ENCODE measurements around the gene TSPAN8.

Gene TSPAN8

DNA sequence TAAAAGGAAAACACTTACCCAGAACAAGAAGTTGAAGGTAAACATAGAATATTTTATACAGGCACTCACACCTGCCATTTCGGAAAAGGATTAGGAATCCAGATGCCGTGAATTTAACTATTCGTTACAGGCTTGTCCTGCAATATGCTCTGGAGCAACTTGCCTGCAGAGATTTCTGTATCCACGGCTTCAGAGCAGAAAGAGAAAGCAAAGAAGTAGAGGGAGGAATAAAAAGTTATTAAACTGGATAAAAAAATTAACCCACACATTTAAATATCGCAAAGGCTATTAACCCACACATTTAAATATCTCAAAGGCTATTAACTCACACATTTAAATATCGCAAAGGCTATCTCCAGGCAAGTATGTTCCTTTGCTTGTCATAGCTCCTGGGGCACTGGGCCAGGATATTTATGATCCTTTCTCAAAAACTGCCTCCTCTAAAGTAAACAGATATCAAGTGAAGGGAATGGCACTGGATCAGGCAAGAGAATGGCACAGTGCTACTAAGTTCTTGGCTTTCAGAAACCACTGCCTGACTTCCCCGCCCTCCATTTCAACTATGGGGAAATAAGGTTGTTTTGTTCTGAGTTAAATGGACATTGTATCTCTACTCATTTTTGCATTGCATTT, at the start of gene TSPAN8:
TSPAN8 (minus strand) TSS at position 399 of the 633 bp plus-strand sequence; CDS start at position 78, 321 bp downstream.
- Histone ChIP-seq H3K4me1 (ENCODE audit: insufficient read depth, low read length) (no peaks in the 10 kb centered on the region), H3K36me3 (ENCODE audit: insufficient read depth, low read length) (no peaks in the 10 kb centered on the region), H2AFZ (ENCODE audit: low read depth, low read length) (no peak within 1 kb of the TSS), H3K4me3 (ENCODE audit: low read length) (no peak within 1 kb of the TSS), H3K27me3 (ENCODE audit: insufficient read depth, low read length) (no peaks in the 10 kb centered on the region), H3K9me3 (ENCODE audit: low read length) (no peaks in the 10 kb centered on the region)

DNA sequence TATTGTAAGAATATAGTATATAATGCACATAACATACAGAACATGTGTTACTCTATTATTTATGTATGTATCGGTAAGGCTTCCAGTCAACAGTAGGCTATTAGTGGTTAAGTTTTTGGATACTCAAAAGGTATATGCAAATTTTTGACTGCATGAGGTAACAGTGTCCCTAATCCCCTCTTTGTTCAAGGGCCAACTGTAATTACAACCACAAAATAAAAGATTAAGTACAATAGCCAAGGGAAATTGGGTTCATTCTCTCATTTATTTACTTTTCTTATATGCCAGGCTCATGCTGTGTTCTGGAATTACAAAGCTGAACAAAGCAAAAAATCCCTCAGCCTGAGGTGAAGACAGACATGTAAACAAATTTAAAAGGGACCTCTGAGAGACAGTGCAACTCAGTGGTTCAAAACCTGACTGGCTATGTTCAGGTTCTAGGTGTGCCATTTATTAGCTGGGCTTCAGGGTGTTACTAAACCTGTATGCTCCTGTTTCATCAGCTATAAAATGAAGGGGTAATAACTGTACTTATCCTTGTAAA, 43.4 kb upstream of the TSPAN8 start:
- H3K36me3 ChIP-seq (ENCODE audit: insufficient read depth, low read length): no peaks in the 10 kb centered on the region
- H3K4me1 ChIP-seq (ENCODE audit: insufficient read depth, low read length): no peaks in the 10 kb centered on the region
- H3K9me3 ChIP-seq (ENCODE audit: low read length): no peaks in the 10 kb centered on the region
- H3K4me3 ChIP-seq (ENCODE audit: low read length): no peak overlapping the region
- no peak overlapping the region for H2AFZ ChIP-seq (ENCODE audit: low read depth, low read length)
- H3K27me3 ChIP-seq (ENCODE audit: insufficient read depth, low read length): no peaks in the 10 kb centered on the region

DNA sequence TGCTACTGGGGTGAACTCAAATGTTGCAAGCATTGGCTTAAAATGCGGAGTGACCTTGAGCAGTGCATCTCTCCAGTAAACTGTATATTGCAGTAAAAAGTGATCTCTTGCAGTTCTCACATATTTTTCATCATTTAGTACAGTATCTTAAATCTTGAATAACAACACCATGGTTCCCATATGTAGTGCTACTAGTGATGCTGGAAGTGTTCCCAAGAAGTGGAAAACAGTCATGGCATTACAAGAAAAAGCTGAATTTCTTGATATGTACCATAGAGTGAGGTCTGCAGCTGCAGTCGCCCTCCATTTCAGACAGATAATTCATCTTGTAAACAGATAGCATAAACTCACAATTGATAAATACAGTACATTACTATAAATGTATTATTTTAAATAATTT, 42.9 kb upstream of the TSPAN8 start:
- Histone ChIP-seq H3K36me3 (ENCODE audit: insufficient read depth, low read length) (no peaks in the 10 kb centered on the region), H3K4me3 (ENCODE audit: low read length) (no peak overlapping the region), H3K4me1 (ENCODE audit: insufficient read depth, low read length) (no peaks in the 10 kb centered on the region), H2AFZ (ENCODE audit: low read depth, low read length) (no peak overlapping the region), H3K27me3 (ENCODE audit: insufficient read depth, low read length) (no peaks in the 10 kb centered on the region), H3K9me3 (ENCODE audit: low read length) (no peaks in the 10 kb centered on the region)

DNA sequence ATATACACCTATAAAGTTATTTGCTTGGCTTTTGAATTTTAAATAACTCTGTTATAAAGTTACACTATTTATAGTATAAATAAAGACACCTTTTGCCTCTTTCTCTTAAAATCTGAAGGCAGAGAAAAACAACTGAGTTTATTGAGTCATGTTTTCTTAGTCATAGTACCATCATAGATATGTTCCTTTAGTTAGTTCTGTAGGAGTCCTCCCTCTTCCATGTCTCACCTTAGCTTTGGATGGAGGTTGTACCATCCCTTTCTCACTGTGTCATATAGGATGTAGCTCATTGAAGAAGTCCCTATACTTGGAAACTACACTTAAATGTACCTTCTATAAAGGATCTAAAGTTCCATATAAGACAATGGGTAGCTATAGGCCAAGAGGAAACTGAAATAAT, 39.7 kb upstream of the TSPAN8 start:
- Histone ChIP-seq H3K36me3 (ENCODE audit: insufficient read depth, low read length) (no peaks in the 10 kb centered on the region), H2AFZ (ENCODE audit: low read depth, low read length) (no peak overlapping the region), H3K27me3 (ENCODE audit: insufficient read depth, low read length) (no peaks in the 10 kb centered on the region), H3K4me3 (ENCODE audit: low read length) (no peak overlapping the region), H3K4me1 (ENCODE audit: insufficient read depth, low read length) (no peaks in the 10 kb centered on the region), H3K9me3 (ENCODE audit: low read length) (no peaks in the 10 kb centered on the region)

DNA sequence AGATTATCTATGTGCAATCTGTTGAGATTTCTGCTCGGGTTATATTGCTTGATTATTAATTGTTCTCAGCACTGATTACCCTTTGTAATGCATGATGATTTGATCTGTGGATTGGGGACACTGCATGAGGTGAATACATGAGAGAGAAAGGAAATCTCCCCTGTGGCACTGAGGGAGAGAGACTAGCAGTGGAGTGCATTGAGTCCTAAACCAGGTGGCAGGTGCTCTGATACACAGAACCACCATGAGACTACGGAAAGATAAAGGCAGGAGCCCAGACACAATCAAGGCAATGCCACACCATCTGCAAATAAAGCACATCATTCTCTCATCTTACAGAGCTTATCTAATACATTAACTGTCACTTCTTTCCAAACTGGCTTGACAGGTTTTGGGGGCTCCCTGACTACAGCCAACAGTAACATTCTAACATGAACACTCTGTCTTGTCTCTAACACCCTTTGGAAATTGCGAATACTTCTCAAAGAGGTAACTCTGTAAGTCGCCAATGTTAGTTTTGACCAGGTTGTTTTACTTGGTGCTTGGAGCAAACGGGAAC, 37.6 kb upstream of the TSPAN8 start:
- Histone ChIP-seq H3K36me3 (ENCODE audit: insufficient read depth, low read length) (no peaks in the 10 kb centered on the region), H3K9me3 (ENCODE audit: low read length) (no peaks in the 10 kb centered on the region), H3K27me3 (ENCODE audit: insufficient read depth, low read length) (no peaks in the 10 kb centered on the region), H2AFZ (ENCODE audit: low read depth, low read length) (no peak overlapping the region), H3K4me1 (ENCODE audit: insufficient read depth, low read length) (no peaks in the 10 kb centered on the region), H3K4me3 (ENCODE audit: low read length) (no peak overlapping the region)

DNA sequence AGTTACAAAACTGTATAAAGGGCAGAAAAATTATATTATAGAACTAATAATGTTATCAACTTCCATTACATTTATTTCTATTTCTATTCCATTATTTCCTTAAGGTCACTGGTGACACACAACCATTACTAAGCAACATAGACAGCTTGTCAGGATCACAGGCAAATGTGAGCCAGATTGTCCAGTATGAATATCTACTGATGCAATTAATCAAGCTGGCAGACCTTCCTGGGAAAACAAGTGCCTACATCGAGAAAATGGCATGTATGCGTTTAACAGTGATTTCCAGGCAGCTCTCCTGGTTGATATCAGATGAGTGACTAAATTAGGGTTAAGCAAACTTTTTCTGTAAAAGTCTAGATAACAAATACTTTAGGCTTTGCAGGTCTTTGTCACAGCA, 36.9 kb upstream of the TSPAN8 start:
- Histone ChIP-seq H3K9me3 (ENCODE audit: low read length) (no peaks in the 10 kb centered on the region), H3K27me3 (ENCODE audit: insufficient read depth, low read length) (no peaks in the 10 kb centered on the region), H2AFZ (ENCODE audit: low read depth, low read length) (no peak overlapping the region), H3K4me1 (ENCODE audit: insufficient read depth, low read length) (no peaks in the 10 kb centered on the region), H3K4me3 (ENCODE audit: low read length) (no peak overlapping the region), H3K36me3 (ENCODE audit: insufficient read depth, low read length) (no peaks in the 10 kb centered on the region)

DNA sequence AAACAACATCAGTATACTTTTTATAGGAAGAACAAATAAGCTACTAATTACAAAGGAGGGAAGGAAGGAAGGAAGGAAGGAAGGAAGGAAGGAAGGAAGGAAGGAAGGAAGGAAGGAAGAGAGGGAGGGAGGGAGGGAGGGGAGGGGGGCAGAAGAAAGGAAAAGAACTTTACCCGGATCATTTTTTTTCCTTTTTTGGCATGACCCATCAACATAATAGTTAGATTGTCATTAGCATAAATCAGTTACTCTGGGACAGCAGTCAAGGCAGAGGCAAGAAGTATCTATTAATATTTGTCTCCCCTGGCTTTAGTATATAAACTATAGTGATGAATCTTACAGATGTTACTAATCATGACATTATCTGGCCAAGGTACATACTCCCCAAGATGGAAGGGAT, 35.2 kb upstream of the TSPAN8 start:
- Histone ChIP-seq H3K9me3 (ENCODE audit: low read length) (no peaks in the 10 kb centered on the region), H3K27me3 (ENCODE audit: insufficient read depth, low read length) (no peaks in the 10 kb centered on the region), H3K4me1 (ENCODE audit: insufficient read depth, low read length) (no peaks in the 10 kb centered on the region), H3K4me3 (ENCODE audit: low read length) (no peak overlapping the region), H3K36me3 (ENCODE audit: insufficient read depth, low read length) (no peaks in the 10 kb centered on the region), H2AFZ (ENCODE audit: low read depth, low read length) (no peak overlapping the region)

DNA sequence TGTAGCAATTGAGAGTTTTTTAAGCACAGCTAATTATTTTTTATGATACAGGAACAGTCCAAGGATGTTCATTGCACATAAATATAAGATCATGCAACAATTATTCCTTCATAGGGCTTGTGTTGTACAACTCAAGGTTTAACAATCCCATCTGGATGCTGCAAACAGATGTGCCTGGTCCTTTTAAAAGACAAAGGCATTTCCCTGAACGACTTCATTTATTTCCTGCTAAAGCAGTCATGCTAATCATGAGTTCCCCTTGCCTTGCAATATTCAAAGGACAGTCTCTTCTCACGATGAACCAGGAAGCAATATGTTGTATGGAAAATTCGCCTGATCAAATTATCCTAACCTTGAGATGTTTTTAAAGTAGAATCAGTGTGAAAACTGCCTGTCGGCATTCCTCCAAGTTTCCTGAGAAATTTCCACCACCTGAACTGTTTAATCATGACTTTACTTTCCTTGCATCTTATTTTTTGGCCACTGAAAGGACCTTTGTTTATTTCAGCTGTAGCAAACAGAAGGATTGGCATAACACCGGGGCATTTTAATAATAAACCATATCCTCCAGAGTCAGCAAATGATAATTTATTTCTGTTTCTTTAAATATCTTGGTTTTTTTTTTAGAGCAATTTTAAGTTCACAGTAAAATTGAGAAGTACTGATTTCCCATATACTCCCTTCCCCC, 33.9 kb upstream of the TSPAN8 start:
- Histone ChIP-seq H2AFZ (ENCODE audit: low read depth, low read length) (no peak overlapping the region), H3K36me3 (ENCODE audit: insufficient read depth, low read length) (no peaks in the 10 kb centered on the region), H3K4me3 (ENCODE audit: low read length) (no peak overlapping the region), H3K4me1 (ENCODE audit: insufficient read depth, low read length) (no peaks in the 10 kb centered on the region), H3K27me3 (ENCODE audit: insufficient read depth, low read length) (no peaks in the 10 kb centered on the region), H3K9me3 (ENCODE audit: low read length) (no peaks in the 10 kb centered on the region)

DNA sequence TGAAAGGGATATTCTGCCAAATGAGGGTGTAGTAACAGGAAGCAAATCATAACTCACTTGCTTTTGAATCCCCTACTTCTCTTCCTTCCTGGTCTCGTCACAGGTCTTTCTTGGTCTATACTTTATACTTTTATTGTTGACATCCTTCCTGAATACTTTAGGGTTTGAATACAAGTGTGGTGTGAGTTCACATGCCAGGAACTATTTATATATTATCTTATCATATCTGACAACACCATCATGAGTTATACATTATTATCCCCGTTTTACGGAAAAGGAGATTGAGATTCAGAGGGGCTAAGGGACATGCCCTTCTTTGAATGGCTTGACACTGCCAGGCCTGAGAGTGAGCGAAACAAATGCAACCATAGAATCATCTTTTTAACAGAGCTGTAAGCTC, 33.0 kb upstream of the TSPAN8 start:
- Histone ChIP-seq H3K4me1 (ENCODE audit: insufficient read depth, low read length) (no peaks in the 10 kb centered on the region), H3K36me3 (ENCODE audit: insufficient read depth, low read length) (no peaks in the 10 kb centered on the region), H3K27me3 (ENCODE audit: insufficient read depth, low read length) (no peaks in the 10 kb centered on the region), H3K4me3 (ENCODE audit: low read length) (no peak overlapping the region), H3K9me3 (ENCODE audit: low read length) (no peaks in the 10 kb centered on the region), H2AFZ (ENCODE audit: low read depth, low read length) (no peak overlapping the region)

DNA sequence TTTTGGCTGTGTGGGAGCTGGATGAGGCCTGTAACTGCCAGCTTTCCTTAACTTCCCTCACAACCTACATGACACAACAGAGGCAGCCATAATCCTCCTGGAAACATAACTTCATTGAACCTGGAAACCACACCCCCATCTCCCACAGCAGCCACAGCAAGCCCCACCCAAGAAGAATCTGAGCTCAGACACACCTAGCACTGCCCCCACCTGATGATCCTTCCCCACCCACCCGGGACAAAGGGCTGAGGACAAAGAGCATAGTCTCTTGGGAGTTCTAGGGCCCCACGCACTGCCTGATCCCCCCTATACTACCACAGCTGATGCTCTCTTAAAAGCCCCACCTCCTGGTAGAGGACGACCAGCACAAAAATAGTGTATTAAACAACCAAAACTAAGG, 29.6 kb upstream of the TSPAN8 start:
- H3K4me3 ChIP-seq (ENCODE audit: low read length): no peak overlapping the region
- H3K4me1 ChIP-seq (ENCODE audit: insufficient read depth, low read length): no peaks in the 10 kb centered on the region

DNA sequence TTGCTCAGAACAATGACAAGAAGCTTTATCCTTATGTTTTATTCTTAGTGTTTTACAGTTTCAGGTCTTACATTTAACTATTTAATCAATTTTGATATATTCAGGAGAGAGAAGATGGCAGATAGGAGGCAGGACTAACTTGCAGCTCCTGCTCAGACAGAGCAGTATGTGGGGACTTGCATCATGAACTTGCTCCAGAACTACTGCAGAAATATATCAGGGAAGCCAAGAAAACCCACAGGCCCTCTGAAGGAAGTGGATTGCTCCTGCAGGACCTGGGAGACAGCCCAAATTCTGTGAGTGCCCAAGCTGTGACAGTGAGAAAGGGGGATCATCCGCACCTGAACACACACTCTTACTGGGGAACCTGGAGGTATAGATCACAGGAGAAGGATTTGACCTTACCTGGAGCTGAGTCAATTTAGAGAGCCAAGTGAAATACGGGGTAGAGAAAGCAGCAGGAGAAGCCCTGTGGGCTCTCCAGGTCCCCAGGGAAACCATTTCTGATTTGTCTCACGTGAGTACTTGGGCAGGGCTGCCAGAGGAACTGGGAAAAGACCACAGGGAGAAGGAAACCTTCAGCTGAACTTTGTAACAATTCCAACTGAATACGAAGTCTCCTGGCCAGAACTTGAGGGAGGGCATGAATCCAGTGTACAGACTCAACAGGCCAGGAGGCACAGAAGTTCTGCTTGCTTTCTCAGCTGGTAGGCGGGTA, 28.9 kb upstream of the TSPAN8 start:
- no peaks in the 10 kb centered on the region for H3K27me3 ChIP-seq (ENCODE audit: insufficient read depth, low read length)
- H3K4me3 ChIP-seq (ENCODE audit: low read length): no peak overlapping the region
- no peaks in the 10 kb centered on the region for H3K36me3 ChIP-seq (ENCODE audit: insufficient read depth, low read length)
- H2AFZ ChIP-seq (ENCODE audit: low read depth, low read length): no peak overlapping the region
- no peaks in the 10 kb centered on the region for H3K9me3 ChIP-seq (ENCODE audit: low read length)
- no peaks in the 10 kb centered on the region for H3K4me1 ChIP-seq (ENCODE audit: insufficient read depth, low read length)

More for the DNA sequence above, 29.6 kb upstream of the TSPAN8 start:
- no peaks in the 10 kb centered on the region for H3K9me3 ChIP-seq (ENCODE audit: low read length)
- H2AFZ ChIP-seq (ENCODE audit: low read depth, low read length): no peak overlapping the region
- no peaks in the 10 kb centered on the region for H3K27me3 ChIP-seq (ENCODE audit: insufficient read depth, low read length)
- H3K36me3 ChIP-seq (ENCODE audit: insufficient read depth, low read length): no peaks in the 10 kb centered on the region

DNA sequence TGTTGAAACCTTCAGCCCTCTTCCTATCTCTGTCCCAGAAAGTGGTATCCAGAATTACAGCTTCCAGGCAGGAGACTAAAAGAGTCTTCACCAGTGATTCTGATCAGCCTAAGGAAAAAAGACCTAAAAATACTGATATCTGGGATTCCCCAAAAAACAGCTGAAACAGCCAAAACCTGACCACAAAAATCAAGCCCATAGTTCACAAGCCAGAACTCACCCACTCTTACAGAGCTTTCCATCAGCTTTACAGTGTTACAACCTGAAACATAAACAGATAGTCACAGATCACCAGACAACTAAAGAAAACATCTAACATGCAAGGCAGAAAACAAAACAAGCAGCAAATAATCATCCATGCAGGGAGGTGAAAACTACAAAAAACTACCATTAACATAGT, 26.0 kb upstream of the TSPAN8 start:
- no peak overlapping the region for H2AFZ ChIP-seq (ENCODE audit: low read depth, low read length)
- H3K4me1 ChIP-seq (ENCODE audit: insufficient read depth, low read length): no peaks in the 10 kb centered on the region
- H3K36me3 ChIP-seq (ENCODE audit: insufficient read depth, low read length): no peaks in the 10 kb centered on the region
- H3K4me3 ChIP-seq (ENCODE audit: low read length): no peak overlapping the region
- H3K27me3 ChIP-seq (ENCODE audit: insufficient read depth, low read length): no peaks in the 10 kb centered on the region
- H3K9me3 ChIP-seq (ENCODE audit: low read length): no peaks in the 10 kb centered on the region

DNA sequence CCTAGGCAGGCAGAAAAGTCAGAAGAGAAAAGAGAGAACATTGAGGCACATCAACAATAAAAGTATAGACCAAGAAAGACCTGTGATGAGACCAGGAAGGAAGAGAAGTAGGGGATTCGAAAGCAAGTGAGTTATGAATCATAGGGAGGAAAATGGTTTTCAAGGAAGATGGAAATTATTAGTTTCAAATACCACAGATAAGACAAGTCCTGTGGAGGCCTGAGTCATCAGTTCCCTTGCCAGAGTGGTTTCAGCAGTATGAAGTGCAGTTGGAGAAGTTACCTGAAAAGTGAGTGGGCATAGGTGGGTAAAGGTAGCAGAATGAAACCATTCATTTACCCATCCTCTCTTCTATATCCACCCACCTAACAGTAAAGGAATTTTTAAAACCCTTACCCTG, 25.2 kb upstream of the TSPAN8 start:
- Histone ChIP-seq H3K9me3 (ENCODE audit: low read length) (no peaks in the 10 kb centered on the region), H3K4me1 (ENCODE audit: insufficient read depth, low read length) (no peaks in the 10 kb centered on the region), H3K27me3 (ENCODE audit: insufficient read depth, low read length) (no peaks in the 10 kb centered on the region), H3K36me3 (ENCODE audit: insufficient read depth, low read length) (no peaks in the 10 kb centered on the region), H3K4me3 (ENCODE audit: low read length) (no peak overlapping the region), H2AFZ (ENCODE audit: low read depth, low read length) (no peak overlapping the region)

Data from neuron (in vitro differentiated cells).